HepG2 (cell line): ENCODE measurements around the gene CADPS2. TPM values are rescaled to one million over a fixed set of nuclear protein-coding genes. Genes with fewer than 3 reads are reported as not detected.
A peak's percentile ranks its signal among the peaks of the same experiment; 100 is the strongest.

Source experiments
- CC2D1A ChIP-seq: sonication (generic); formaldehyde crosslinking; IDR thresholded peaks from 2 replicates; pipeline ENCODE4 v1.8.1; 2023; ENCODE audit warnings: mild to moderate bottlenecking, missing genetic modification reagents
- HNF4A ChIP-seq: sonication (generic); formaldehyde crosslinking; IDR thresholded peaks from 2 replicates; pipeline ENCODE4 v1.4.0; 2020; ENCODE audit warnings: missing genetic modification reagents
- PRPF4 ChIP-seq: fragments of 200-400 bp; formaldehyde crosslinking; IDR thresholded peaks from 2 replicates; pipeline ENCODE4 v1.6.1; 2016; ENCODE audit warnings: low read length, low read depth; ENCODE audit not compliant: poor library complexity, severe bottlenecking
- STAG1 ChIP-seq: sonication (generic); formaldehyde crosslinking; IDR thresholded peaks from 2 replicates; pipeline ENCODE4 v1.4.0; 2020; ENCODE audit warnings: missing genetic modification reagents
- ZMYM3 ChIP-seq: sonication (generic); formaldehyde crosslinking; IDR thresholded peaks from 2 replicates; pipeline ENCODE4 v1.5.1; 2020; ENCODE audit warnings: mild to moderate bottlenecking, missing genetic modification reagents
- ZNF331 ChIP-seq: sonication (generic); formaldehyde crosslinking; IDR thresholded peaks from 2 replicates; pipeline ENCODE4 v1.4.0; 2020; ENCODE audit warnings: missing genetic modification reagents
- ZNF772 ChIP-seq: sonication (generic); formaldehyde crosslinking; IDR thresholded peaks from 2 replicates; pipeline ENCODE4 v1.5.0; 2020; ENCODE audit warnings: mild to moderate bottlenecking, missing genetic modification reagents
- polyA plus RNA-seq, 8 experiments: library from polyadenylated mRNA; depleted of rRNA in 3 of 8; stranded (reverse) in 7 of 8; unstranded in 1 of 8; fragments of >200 nt; fragmentation: Illumina TruSeq in 4 of 8; extraction: Trizol in 4 of 8; gene quantifications; 2 replicates each; pipeline versions ENCODE4 v1.2.1 to v1.2.3, GENCODE V29; 2011 to 2016; ENCODE audit warnings: low read depth in 4 of 8, missing spikeins in 1 of 8, mixed read lengths in 1 of 8; ENCODE audit not compliant: insufficient read depth in 1 of 8
- total RNA-seq, 5 experiments: library from RNA; depleted of rRNA; stranded (reverse); fragments of >200 nt; fragmentation: Illumina TruSeq; extraction: Trizol; gene quantifications; 2 replicates each; pipeline ENCODE4 v1.2.3, GENCODE V29; 2016; ENCODE audit warnings: low read depth in 1 of 5
- TF ChIP-seq, protein P1 (sequence below): sonication (generic); formaldehyde crosslinking; IDR thresholded peaks from 2 replicates; pipeline ENCODE4 v1.5.1; 2020; ENCODE audit warnings: mild to moderate bottlenecking, missing genetic modification reagents, moderate library complexity
- TF ChIP-seq, protein P2 (sequence below): sonication (generic); formaldehyde crosslinking; IDR thresholded peaks from 2 replicates; pipeline ENCODE4 v1.4.0; 2020; ENCODE audit warnings: missing genetic modification reagents, mild to moderate bottlenecking, borderline replicate concordance
- TF ChIP-seq, protein P3 (sequence below): sonication (generic); formaldehyde crosslinking; IDR thresholded peaks from 2 replicates; pipeline ENCODE4 v1.4.0; 2020; ENCODE audit warnings: missing genetic modification reagents
- TF ChIP-seq, protein P4 (sequence below): sonication (generic); formaldehyde crosslinking; IDR thresholded peaks from 2 replicates; pipeline ENCODE4 v1.5.0; 2020; ENCODE audit warnings: mild to moderate bottlenecking, missing genetic modification reagents, moderate library complexity
- TF ChIP-seq, protein P5 (sequence below): sonication (generic); formaldehyde crosslinking; IDR thresholded peaks from 2 replicates; pipeline ENCODE4 v1.9.0; 2022; ENCODE audit warnings: low read depth, missing genetic modification reagents

Gene CADPS2
- total and polyA plus RNA-seq, 2 of the 13 experiments (the other 11 are each of a cell fraction or from before 2014, with no cell fraction given), result 17.6 to 43.8 TPM

DNA sequence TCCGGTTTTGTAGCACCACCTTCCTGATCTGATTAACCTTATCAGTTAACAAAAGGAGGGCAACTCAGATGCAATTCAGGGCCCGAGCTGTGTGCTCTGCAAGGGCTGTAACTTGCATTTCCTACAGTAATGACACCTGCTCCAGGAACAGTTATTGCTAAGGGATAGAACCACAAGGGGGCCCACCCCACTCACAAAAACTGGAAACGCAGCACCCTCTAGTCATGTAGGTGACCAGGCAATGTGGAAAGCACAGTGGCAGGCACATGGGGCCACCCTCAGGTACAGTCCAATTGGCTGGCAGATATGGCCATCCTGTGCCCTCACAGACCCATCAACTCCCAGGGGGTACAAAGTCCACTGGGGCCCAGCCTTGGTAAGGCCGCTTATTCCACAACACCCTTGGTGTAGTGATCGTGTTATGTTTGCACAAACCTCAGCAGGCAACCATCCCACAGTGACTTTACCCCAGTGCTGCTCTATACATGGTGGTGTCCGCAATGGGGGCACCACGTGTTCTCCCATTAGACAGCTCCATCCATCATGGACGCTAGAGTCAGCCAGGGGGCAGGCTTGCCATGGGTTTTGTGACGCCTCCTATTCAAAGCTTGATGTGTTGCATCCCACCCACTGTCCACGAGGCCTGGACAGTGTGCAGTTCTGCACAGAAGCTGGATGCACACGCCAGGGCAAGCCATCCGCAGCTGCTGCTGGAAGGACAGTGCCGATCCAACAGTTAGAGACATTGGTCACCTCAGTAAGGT is 196.7 kb downstream of the CADPS2 start (continued):
- TF ChIP-seq, protein P1, sequence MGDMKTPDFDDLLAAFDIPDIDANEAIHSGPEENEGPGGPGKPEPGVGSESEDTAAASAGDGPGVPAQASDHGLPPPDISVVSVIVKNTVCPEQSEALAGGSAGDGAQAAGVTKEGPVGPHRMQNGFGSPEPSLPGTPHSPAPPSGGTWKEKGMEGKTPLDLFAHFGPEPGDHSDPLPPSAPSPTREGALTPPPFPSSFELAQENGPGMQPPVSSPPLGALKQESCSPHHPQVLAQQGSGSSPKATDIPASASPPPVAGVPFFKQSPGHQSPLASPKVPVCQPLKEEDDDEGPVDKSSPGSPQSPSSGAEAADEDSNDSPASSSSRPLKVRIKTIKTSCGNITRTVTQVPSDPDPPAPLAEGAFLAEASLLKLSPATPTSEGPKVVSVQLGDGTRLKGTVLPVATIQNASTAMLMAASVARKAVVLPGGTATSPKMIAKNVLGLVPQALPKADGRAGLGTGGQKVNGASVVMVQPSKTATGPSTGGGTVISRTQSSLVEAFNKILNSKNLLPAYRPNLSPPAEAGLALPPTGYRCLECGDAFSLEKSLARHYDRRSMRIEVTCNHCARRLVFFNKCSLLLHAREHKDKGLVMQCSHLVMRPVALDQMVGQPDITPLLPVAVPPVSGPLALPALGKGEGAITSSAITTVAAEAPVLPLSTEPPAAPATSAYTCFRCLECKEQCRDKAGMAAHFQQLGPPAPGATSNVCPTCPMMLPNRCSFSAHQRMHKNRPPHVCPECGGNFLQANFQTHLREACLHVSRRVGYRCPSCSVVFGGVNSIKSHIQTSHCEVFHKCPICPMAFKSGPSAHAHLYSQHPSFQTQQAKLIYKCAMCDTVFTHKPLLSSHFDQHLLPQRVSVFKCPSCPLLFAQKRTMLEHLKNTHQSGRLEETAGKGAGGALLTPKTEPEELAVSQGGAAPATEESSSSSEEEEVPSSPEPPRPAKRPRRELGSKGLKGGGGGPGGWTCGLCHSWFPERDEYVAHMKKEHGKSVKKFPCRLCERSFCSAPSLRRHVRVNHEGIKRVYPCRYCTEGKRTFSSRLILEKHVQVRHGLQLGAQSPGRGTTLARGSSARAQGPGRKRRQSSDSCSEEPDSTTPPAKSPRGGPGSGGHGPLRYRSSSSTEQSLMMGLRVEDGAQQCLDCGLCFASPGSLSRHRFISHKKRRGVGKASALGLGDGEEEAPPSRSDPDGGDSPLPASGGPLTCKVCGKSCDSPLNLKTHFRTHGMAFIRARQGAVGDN, result peak; percentile 22; the same call in 1 of the 2 replicates
- peak; percentile 93 for TF ChIP-seq ZNF331
- TF ChIP-seq, protein P2, sequence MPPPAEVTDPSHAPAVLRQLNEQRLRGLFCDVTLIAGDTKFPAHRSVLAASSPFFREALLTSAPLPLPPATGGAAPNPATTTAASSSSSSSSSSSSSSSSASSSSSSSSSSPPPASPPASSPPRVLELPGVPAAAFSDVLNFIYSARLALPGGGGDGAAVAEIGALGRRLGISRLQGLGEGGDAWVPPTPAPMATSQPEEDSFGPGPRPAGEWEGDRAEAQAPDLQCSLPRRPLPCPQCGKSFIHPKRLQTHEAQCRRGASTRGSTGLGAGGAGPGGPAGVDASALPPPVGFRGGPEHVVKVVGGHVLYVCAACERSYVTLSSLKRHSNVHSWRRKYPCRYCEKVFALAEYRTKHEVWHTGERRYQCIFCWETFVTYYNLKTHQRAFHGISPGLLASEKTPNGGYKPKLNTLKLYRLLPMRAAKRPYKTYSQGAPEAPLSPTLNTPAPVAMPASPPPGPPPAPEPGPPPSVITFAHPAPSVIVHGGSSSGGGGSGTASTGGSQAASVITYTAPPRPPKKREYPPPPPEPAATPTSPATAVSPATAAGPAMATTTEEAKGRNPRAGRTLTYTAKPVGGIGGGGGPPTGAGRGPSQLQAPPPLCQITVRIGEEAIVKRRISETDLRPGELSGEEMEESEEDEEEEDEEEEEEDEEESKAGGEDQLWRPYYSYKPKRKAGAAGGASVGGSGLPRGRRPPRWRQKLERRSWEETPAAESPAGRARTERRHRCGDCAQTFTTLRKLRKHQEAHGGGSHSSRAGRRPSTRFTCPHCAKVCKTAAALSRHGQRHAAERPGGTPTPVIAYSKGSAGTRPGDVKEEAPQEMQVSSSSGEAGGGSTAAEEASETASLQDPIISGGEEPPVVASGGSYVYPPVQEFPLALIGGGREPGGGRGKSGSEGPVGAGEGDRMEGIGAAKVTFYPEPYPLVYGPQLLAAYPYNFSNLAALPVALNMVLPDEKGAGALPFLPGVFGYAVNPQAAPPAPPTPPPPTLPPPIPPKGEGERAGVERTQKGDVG (CRISPR knock-in tag), result peak; percentile 60; the same call in 1 of the 2 replicates
- TF ChIP-seq STAG1 (CRISPR knock-in tag), result peak; percentile 51
- TF ChIP-seq PRPF4, result no peak
- TF ChIP-seq, protein P3, sequence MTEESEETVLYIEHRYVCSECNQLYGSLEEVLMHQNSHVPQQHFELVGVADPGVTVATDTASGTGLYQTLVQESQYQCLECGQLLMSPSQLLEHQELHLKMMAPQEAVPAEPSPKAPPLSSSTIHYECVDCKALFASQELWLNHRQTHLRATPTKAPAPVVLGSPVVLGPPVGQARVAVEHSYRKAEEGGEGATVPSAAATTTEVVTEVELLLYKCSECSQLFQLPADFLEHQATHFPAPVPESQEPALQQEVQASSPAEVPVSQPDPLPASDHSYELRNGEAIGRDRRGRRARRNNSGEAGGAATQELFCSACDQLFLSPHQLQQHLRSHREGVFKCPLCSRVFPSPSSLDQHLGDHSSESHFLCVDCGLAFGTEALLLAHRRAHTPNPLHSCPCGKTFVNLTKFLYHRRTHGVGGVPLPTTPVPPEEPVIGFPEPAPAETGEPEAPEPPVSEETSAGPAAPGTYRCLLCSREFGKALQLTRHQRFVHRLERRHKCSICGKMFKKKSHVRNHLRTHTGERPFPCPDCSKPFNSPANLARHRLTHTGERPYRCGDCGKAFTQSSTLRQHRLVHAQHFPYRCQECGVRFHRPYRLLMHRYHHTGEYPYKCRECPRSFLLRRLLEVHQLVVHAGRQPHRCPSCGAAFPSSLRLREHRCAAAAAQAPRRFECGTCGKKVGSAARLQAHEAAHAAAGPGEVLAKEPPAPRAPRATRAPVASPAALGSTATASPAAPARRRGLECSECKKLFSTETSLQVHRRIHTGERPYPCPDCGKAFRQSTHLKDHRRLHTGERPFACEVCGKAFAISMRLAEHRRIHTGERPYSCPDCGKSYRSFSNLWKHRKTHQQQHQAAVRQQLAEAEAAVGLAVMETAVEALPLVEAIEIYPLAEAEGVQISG (CRISPR knock-in tag), result no peak
- TF ChIP-seq ZNF772 (CRISPR knock-in tag), result no peak
- TF ChIP-seq, protein P4, sequence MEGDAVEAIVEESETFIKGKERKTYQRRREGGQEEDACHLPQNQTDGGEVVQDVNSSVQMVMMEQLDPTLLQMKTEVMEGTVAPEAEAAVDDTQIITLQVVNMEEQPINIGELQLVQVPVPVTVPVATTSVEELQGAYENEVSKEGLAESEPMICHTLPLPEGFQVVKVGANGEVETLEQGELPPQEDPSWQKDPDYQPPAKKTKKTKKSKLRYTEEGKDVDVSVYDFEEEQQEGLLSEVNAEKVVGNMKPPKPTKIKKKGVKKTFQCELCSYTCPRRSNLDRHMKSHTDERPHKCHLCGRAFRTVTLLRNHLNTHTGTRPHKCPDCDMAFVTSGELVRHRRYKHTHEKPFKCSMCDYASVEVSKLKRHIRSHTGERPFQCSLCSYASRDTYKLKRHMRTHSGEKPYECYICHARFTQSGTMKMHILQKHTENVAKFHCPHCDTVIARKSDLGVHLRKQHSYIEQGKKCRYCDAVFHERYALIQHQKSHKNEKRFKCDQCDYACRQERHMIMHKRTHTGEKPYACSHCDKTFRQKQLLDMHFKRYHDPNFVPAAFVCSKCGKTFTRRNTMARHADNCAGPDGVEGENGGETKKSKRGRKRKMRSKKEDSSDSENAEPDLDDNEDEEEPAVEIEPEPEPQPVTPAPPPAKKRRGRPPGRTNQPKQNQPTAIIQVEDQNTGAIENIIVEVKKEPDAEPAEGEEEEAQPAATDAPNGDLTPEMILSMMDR (CRISPR knock-in tag), result peak; percentile 33
- TF ChIP-seq, protein P5, sequence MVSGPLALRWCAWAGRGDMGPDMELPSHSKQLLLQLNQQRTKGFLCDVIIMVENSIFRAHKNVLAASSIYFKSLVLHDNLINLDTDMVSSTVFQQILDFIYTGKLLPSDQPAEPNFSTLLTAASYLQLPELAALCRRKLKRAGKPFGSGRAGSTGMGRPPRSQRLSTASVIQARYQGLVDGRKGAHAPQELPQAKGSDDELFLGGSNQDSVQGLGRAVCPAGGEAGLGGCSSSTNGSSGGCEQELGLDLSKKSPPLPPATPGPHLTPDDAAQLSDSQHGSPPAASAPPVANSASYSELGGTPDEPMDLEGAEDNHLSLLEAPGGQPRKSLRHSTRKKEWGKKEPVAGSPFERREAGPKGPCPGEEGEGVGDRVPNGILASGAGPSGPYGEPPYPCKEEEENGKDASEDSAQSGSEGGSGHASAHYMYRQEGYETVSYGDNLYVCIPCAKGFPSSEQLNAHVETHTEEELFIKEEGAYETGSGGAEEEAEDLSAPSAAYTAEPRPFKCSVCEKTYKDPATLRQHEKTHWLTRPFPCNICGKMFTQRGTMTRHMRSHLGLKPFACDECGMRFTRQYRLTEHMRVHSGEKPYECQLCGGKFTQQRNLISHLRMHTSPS (CRISPR knock-in tag), result 0 out of 2 replicates have a peak, but pooled peaks have one; percentile 32
- 0 out of 2 replicates have a peak, but pooled peaks have one; percentile 13 for TF ChIP-seq ZMYM3 (CRISPR knock-in tag)
- peak; percentile 87 for TF ChIP-seq HNF4A (CRISPR knock-in tag)
- no peak for TF ChIP-seq CC2D1A (CRISPR knock-in tag)
